ENCODE results near the gene SND1.

Gene SND1

GRCh38 chr7:127651556-127652332 is at the start of gene SND1:
TSS of gene SND1 (plus strand) at chr7:127652194. CDS start at chr7:127652374, 180 bp downstream.
- no peaks in the 10 kb centered on the region for H3K9me3 ChIP-seq (ENCODE audit: insufficient read depth, low read length)
- peak within 1 kb of the TSS; percentile 61 for H2AFZ ChIP-seq (ENCODE audit: low read depth, low read length, severe bottlenecking)
- peaks cover 47% of the 10 kb centered on the region for H3K79me2 ChIP-seq (ENCODE audit: insufficient read depth, low read length)
- peak within 1 kb of the TSS; percentile 86 for H3K9ac ChIP-seq (ENCODE audit: low read length)
- H3K9me2 ChIP-seq (replicated peaks; ENCODE audit: insufficient read depth, low read length): no peaks in the 10 kb centered on the region
- H3K27ac ChIP-seq (ENCODE audit: low read depth, low read length): peak within 1 kb of the TSS; percentile 27
- H3K36me3 ChIP-seq (ENCODE audit: low read length): no peaks in the 10 kb centered on the region
- H3K4me3 ChIP-seq (ENCODE audit: insufficient read depth, low read length, poor library complexity, severe bottlenecking): peak within 1 kb of the TSS; percentile 86
- no peaks in the 10 kb centered on the region for H3K27me3 ChIP-seq (ENCODE audit: low read length)
- H3F3A ChIP-seq (ENCODE audit: insufficient read depth): no peaks in the 10 kb centered on the region; the same call in 1 of the 2 replicates
- peaks cover 12% of the 10 kb centered on the region; the same call in 1 of the 2 replicates for H4K20me1 ChIP-seq (ENCODE audit: low read depth, low read length)
- H3K4me2 ChIP-seq (ENCODE audit: low read depth, low read length, poor library complexity, severe bottlenecking): peak within 1 kb of the TSS; percentile 81
- no peak for TF ChIP-seq CTCF (IDR thresholded peaks at IDR 0.05; ENCODE audit: insufficient read depth, low read length, poor library complexity, severe bottlenecking)

- Histone ChIP-seq H4K20me1 (ENCODE audit: low read depth, low read length) (no peaks in the 10 kb centered on the region), H3K27ac (ENCODE audit: low read depth, low read length) (no peak overlapping the region), H3K4me2 (ENCODE audit: low read depth, low read length, poor library complexity, severe bottlenecking) (no peak overlapping the region), H2AFZ (ENCODE audit: low read depth, low read length, severe bottlenecking) (no peak overlapping the region), H3K4me3 (ENCODE audit: insufficient read depth, low read length, poor library complexity, severe bottlenecking) (no peak overlapping the region), H3F3A (ENCODE audit: insufficient read depth) (no peaks in the 10 kb centered on the region), H3K79me2 (ENCODE audit: insufficient read depth, low read length) (no peaks in the 10 kb centered on the region), H3K36me3 (ENCODE audit: low read length) (no peaks in the 10 kb centered on the region), H3K27me3 (ENCODE audit: low read length) (no peaks in the 10 kb centered on the region; the same call in 1 of the 2 replicates), H3K9me3 (ENCODE audit: insufficient read depth, low read length) (peaks cover 13% of the 10 kb centered on the region; the same call in 1 of the 2 replicates), H3K9ac (ENCODE audit: low read length) (no peak overlapping the region), H3K9me2 (replicated peaks; ENCODE audit: insufficient read depth, low read length) (no peaks in the 10 kb centered on the region)
- TF ChIP-seq CTCF (IDR thresholded peaks at IDR 0.05; ENCODE audit: insufficient read depth, low read length, poor library complexity, severe bottlenecking): no peak
- TF ChIP-seq EZH2phosphoT487 (conservative IDR thresholded peaks at IDR 0.05; ENCODE audit: low read length): no peak
These were observed 43.5 kb upstream of the SND1 start for GRCh38 chr7:127608446-127608845.

- Histone ChIP-seq H3K36me3 (ENCODE audit: low read length) (no peaks in the 10 kb centered on the region), H4K20me1 (ENCODE audit: low read depth, low read length) (no peaks in the 10 kb centered on the region), H3K9me3 (ENCODE audit: insufficient read depth, low read length) (peaks cover 13% of the 10 kb centered on the region; the same call in 1 of the 2 replicates), H3K4me3 (ENCODE audit: insufficient read depth, low read length, poor library complexity, severe bottlenecking) (no peak overlapping the region), H3K4me2 (ENCODE audit: low read depth, low read length, poor library complexity, severe bottlenecking) (no peak overlapping the region), H3K27me3 (ENCODE audit: low read length) (no peaks in the 10 kb centered on the region; the same call in 1 of the 2 replicates), H3K9me2 (replicated peaks; ENCODE audit: insufficient read depth, low read length) (no peaks in the 10 kb centered on the region), H3K9ac (ENCODE audit: low read length) (no peak overlapping the region), H3F3A (ENCODE audit: insufficient read depth) (no peaks in the 10 kb centered on the region), H2AFZ (ENCODE audit: low read depth, low read length, severe bottlenecking) (no peak overlapping the region), H3K79me2 (ENCODE audit: insufficient read depth, low read length) (no peaks in the 10 kb centered on the region), H3K27ac (ENCODE audit: low read depth, low read length) (no peak overlapping the region)
- TF ChIP-seq EZH2phosphoT487 (conservative IDR thresholded peaks at IDR 0.05; ENCODE audit: low read length) (no peak), CTCF (IDR thresholded peaks at IDR 0.05; ENCODE audit: insufficient read depth, low read length, poor library complexity, severe bottlenecking) (no peak)
These were observed 42.7 kb upstream of the SND1 start for GRCh38 chr7:127609297-127609696.

All from SU-DHL-6 (cell line).